GM13977 (cell line): Measurements from ENCODE around the gene DCDC2B.
"Not testable (repeated sequence)": the region's sequence is repeated elsewhere in the genome, so short reads cannot be mapped to it uniquely, and the experiment has no call there.

Source experiments
- DNase-seq: peaks from one replicate; pipeline ENCODE4 v3.0.0; 2012; ENCODE audit warnings: low spot score
- CTCF ChIP-seq: IDR thresholded peaks from 2 replicates; pipeline ENCODE4 v1.5.1; 2012; ENCODE audit warnings: mild to moderate bottlenecking, control low read depth; ENCODE audit not compliant: insufficient read depth; ENCODE audit errors: extremely low read depth, missing control alignments
- in situ Hi-C: fragments of 300-500 bp; cut with MboI; formaldehyde crosslinking; loops from one replicate; pipeline ENCODE4 v1.12.0; 2022; ENCODE audit warnings: low sequenced_read_pairs, low pct_unique_long_range_greater_than_20kb, mixed read lengths, inconsistent platforms; ENCODE audit not compliant: unreplicated experiment

Gene DCDC2B

DNA sequence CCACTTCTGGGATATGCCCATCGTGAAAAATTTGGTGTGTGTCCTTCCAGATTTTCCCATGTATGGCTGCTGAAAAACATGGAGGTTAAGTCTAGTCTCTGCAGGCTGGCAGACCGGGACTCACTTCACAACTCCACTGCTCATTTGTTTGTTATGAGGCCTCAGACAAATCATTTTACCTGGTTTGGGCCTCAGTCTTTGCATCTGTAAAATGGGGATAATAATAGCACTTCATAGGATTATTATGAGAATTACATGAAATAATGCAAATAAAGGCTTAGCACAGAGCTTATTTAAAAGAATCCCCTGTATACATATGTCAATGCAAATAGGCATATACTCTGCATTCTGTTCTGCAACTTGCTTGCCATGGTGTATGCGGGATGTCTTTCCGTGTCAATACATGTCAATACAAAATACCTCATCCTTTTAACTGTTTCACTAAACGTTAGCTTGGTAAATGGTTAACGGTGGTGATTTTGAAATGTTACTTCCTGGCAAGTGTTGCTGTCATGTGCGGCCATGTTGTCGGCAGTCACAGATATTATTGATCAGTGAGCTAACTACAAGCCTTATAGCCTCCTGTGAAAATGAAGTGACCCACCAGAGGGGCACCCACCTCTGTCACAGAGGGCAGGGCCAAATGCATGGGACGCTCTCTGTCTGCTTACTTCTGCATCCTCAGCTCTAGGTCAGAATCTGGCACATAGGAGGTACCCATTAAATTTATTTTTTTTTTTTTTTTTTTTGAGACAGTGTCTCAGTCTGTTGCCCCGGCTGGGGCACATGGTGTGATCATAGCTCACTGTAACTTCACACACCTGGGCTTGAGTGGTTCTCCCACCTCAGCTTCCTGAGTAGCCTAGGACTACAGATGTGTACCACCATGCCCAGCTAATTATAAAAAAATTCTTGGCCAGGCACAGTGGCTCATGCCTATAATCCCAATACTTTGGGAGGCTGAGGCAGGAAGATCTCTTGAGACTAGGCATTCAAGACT is 46.5 kb downstream of the DCDC2B start:
- DNase-seq: no peak
- in situ Hi-C loops: no loop called here
- TF ChIP-seq CTCF: no peak

- DNase-seq: no peak
- TF ChIP-seq CTCF: no peak
- in situ Hi-C loops: no loop called here
Observed at GRCh38 chr1:32256473-32257226, 47.8 kb downstream of the DCDC2B start.

DNA sequence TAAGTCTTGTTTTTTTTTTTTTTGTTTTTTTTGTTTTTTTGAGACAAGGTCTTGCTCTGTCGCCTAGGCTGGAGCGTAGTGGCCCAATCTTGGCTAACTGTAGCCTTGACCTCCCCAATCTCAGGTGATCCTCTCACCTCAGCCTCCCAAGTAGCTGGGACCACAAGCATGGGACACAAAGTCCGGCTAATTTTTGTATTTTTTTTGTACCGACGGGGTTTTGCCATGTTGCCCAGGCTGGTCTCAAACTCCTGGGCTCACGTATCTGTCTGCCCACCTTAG is 48.3 kb downstream of the DCDC2B start:
- in situ Hi-C loops: no loop called here
- no peak for TF ChIP-seq CTCF
- DNase-seq: no peak

- in situ Hi-C loops, DNase-seq: not testable (repeated sequence)
Observed at GRCh38 chr1:32263236-32263593, 54.3 kb downstream of the DCDC2B start.

DNA sequence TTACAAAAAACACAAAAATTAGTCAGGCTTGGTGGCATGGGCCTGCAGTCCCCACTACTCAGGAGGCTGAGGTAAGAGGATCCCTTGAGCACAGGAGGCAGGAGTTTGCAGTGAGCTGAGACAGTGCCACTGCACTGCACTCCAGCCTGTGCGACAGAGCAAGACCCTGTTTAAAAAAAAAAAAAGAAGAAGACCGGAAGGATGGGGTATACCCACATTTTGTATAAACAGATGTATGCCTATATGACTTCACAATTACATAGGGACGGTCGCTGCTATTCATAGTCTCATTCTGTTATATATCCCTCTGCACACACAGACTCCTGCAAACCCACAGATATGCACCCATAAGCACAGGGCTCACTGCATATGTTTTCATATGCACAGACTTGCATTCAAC is 54.9 kb downstream of the DCDC2B start:
- TF ChIP-seq CTCF: no peak
- no peak for DNase-seq
- in situ Hi-C loops: no loop called here
